OCI-LY1 (cell line): Measurements from ENCODE around the gene PIP5K1C.

Experiments used
- H2AFZ ChIP-seq: fragments of 200-600 bp; sonication (generic), shearing (Covaris generic); 2 replicates; pipeline ENCODE4 v1.6.0; 2014; ENCODE audit warnings: antibody characterized with exemption, mild to moderate bottlenecking, low read length
- H3F3A ChIP-seq: fragments of 200-600 bp; sonication (generic), shearing (Covaris generic); 2 replicates; pipeline ENCODE4 v1.6.0; 2014; ENCODE audit warnings: mild to moderate bottlenecking, antibody characterized with exemption, low read length, moderate library complexity; ENCODE audit not compliant: insufficient read depth
- H3K27ac ChIP-seq: fragments of 200-600 bp; sonication (generic); 2 replicates; pipeline ENCODE4 v1.5.1; 2014; ENCODE audit warnings: low read length, mixed run types, mild to moderate bottlenecking, low read depth; ENCODE audit not compliant: poor library complexity, severe bottlenecking
- H3K27me3 ChIP-seq: fragments of 200-600 bp; sonication (generic); 2 replicates; pipeline ENCODE4 v1.6.0; 2014; ENCODE audit warnings: antibody characterized with exemption, mild to moderate bottlenecking, low read length, moderate library complexity; ENCODE audit not compliant: insufficient read depth
- H3K36me3 ChIP-seq: fragments of 200-600 bp; sonication (generic); 2 replicates; pipeline ENCODE4 v1.6.1; 2014; ENCODE audit warnings: mild to moderate bottlenecking, antibody characterized with exemption, low read length, moderate library complexity, mixed read lengths; ENCODE audit not compliant: insufficient read depth
- H3K4me1 ChIP-seq: fragments of 200-600 bp; sonication (generic); 2 replicates; pipeline ENCODE4 v1.5.1; 2014; ENCODE audit warnings: mild to moderate bottlenecking, low read length, moderate library complexity; ENCODE audit not compliant: insufficient read depth, severe bottlenecking
- H3K4me2 ChIP-seq: fragments of 200-600 bp; sonication (generic), shearing (Covaris generic); 2 replicates; pipeline ENCODE4 v1.6.1; 2014; ENCODE audit warnings: low read length
- H3K4me3 ChIP-seq: fragments of 200-600 bp; sonication (generic); 2 replicates; pipeline ENCODE4 v1.5.1; 2014; ENCODE audit warnings: low read length, low read depth, mild to moderate bottlenecking, mixed read lengths; ENCODE audit not compliant: poor library complexity, severe bottlenecking
- H3K79me2 ChIP-seq: fragments of 200-600 bp; shearing (Covaris generic); 2 replicates; pipeline ENCODE4 v1.6.1; 2016; ENCODE audit warnings: mixed run types, low read length, mixed read lengths; ENCODE audit not compliant: insufficient read depth
- H3K9ac ChIP-seq: fragments of 200-600 bp; sonication (generic), shearing (Covaris generic); 2 replicates; pipeline ENCODE4 v1.6.1; 2014; ENCODE audit warnings: mild to moderate bottlenecking, low read length, mixed read lengths
- H3K9me2 ChIP-seq: fragments of 200-600 bp; sonication (generic), shearing (Covaris generic); 2 replicates; pipeline ENCODE4 v1.6.1; 2014; ENCODE audit warnings: low read depth, mild to moderate bottlenecking, low read length, mixed read lengths
- H3K9me3 ChIP-seq: fragments of 200-600 bp; shearing (Covaris generic); 2 replicates; pipeline ENCODE4 v1.6.1; 2014; ENCODE audit warnings: low read length, mixed read lengths
- H4K20me1 ChIP-seq: fragments of 200-600 bp; sonication (generic), shearing (Covaris generic); 2 replicates; pipeline ENCODE4 v1.6.0; 2016; ENCODE audit warnings: mild to moderate bottlenecking, low read length; ENCODE audit not compliant: insufficient read depth
- EZH2 ChIP-seq: fragments of 200-600 bp; sonication (generic), shearing (Covaris generic); IDR thresholded peaks from 2 replicates; pipeline ENCODE4 v1.8.0; 2017; ENCODE audit warnings: borderline replicate concordance, mixed run types, mild to moderate bottlenecking, antibody characterized with exemption, low read length, moderate library complexity, mixed read lengths
- TF ChIP-seq, protein P1 (sequence below): fragments of 200-600 bp; sonication (generic), shearing (Covaris generic); IDR thresholded peaks from 2 replicates; pipeline ENCODE4 v1.5.1; 2017; ENCODE audit warnings: mild to moderate bottlenecking, antibody characterized with exemption, low read length, moderate library complexity, mixed read lengths

The PIP5K1C gene

DNA sequence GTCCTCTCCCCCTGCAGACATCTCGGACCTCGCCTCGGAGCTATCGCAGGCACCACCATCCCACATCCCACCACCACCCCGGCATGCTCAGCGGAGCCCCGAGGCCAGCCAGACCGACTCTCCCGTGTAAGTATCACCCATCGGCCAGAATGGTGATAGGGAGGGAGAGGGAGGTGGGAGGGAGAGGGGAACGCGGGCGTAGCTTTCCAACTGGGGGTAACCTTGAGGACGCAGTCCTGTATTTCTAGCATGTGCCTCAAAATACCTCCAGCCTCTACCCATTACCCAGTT, 34.0 kb upstream of the PIP5K1C start:
- Histone ChIP-seq H2AFZ (no peak overlapping the region), H3K27ac (no peak overlapping the region), H3K9ac (no peak overlapping the region), H3K4me1 (no peaks in the 10 kb centered on the region), H3K27me3 (peaks cover 5% of the 10 kb centered on the region), H3K79me2 (no peaks in the 10 kb centered on the region), H3K4me3 (no peak overlapping the region), H3K36me3 (no peaks in the 10 kb centered on the region), H3K9me2 (no peaks in the 10 kb centered on the region), H3F3A (no peaks in the 10 kb centered on the region), H3K4me2 (no peak overlapping the region), H4K20me1 (no peaks in the 10 kb centered on the region), H3K9me3 (no peaks in the 10 kb centered on the region)
- TF ChIP-seq EZH2: no peak
- TF ChIP-seq, protein P1, sequence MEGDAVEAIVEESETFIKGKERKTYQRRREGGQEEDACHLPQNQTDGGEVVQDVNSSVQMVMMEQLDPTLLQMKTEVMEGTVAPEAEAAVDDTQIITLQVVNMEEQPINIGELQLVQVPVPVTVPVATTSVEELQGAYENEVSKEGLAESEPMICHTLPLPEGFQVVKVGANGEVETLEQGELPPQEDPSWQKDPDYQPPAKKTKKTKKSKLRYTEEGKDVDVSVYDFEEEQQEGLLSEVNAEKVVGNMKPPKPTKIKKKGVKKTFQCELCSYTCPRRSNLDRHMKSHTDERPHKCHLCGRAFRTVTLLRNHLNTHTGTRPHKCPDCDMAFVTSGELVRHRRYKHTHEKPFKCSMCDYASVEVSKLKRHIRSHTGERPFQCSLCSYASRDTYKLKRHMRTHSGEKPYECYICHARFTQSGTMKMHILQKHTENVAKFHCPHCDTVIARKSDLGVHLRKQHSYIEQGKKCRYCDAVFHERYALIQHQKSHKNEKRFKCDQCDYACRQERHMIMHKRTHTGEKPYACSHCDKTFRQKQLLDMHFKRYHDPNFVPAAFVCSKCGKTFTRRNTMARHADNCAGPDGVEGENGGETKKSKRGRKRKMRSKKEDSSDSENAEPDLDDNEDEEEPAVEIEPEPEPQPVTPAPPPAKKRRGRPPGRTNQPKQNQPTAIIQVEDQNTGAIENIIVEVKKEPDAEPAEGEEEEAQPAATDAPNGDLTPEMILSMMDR: no peak

DNA sequence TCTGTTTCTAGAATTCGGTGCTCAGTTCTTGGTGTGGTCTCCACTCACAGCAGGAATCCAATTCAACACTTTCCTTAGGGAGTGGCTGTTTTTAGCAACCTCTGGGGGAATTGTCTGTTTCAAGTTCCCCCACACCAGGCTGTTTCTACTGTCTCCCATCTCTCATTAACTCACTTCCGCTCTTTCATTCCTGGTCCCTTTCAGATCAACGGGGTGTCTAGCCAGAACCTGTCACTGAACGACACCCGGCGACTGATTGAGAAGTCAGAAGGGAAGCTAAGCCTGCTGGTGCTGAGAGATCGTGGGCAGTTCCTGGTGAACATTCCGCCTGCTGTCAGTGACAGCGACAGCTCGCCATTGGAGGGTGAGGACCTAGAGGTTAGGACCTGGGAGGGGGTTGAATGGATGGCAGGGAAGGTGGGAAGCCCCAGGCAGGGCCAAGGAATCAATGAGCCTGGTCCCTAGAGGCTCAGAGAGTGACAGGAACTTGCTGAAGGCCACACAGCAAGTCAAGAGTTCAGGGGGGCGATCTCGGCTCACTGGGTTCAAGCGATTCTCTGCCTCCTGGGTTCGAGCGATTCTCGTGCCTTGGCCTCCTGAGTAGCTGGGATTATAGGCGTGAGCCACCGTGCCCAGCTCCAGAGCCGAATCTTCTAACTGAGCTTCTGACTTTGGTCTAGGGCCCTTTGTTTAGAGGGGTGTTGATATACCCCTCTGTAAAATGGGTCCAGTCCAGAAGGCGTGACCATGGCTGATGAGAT, 33.5 kb upstream of the PIP5K1C start:
- Histone ChIP-seq H3K27ac (no peak overlapping the region), H3K9me3 (no peaks in the 10 kb centered on the region), H3F3A (no peaks in the 10 kb centered on the region), H3K27me3 (peaks cover 5% of the 10 kb centered on the region), H4K20me1 (no peaks in the 10 kb centered on the region), H3K4me3 (no peak overlapping the region), H2AFZ (no peak overlapping the region), H3K4me1 (no peaks in the 10 kb centered on the region), H3K9me2 (no peaks in the 10 kb centered on the region), H3K36me3 (no peaks in the 10 kb centered on the region), H3K9ac (no peak overlapping the region), H3K79me2 (no peaks in the 10 kb centered on the region), H3K4me2 (no peak overlapping the region)
- TF ChIP-seq, protein P1: no peak
- TF ChIP-seq EZH2: no peak

GRCh38 chr19:3732108-3732507, 31.8 kb upstream of the PIP5K1C start:
- H3K36me3 ChIP-seq: no peaks in the 10 kb centered on the region
- H3K4me3 ChIP-seq: no peak overlapping the region
- no peak overlapping the region for H3K9ac ChIP-seq
- H3K9me3 ChIP-seq: no peaks in the 10 kb centered on the region
- TF ChIP-seq, protein P1: no peak
- TF ChIP-seq EZH2: no peak
- H3K79me2 ChIP-seq: no peaks in the 10 kb centered on the region
- no peaks in the 10 kb centered on the region for H3K4me1 ChIP-seq
- H3F3A ChIP-seq: no peaks in the 10 kb centered on the region
- no peak overlapping the region for H3K27ac ChIP-seq
- H4K20me1 ChIP-seq: no peaks in the 10 kb centered on the region
- no peaks in the 10 kb centered on the region for H3K9me2 ChIP-seq
- H3K27me3 ChIP-seq: peaks cover 5% of the 10 kb centered on the region
- H2AFZ ChIP-seq: no peak overlapping the region
- H3K4me2 ChIP-seq: no peak overlapping the region
